Prostate gland (tissue), 2 donors: Measurements from ENCODE around the gene TNFAIP1.

Experiments
- CTCF ChIP-seq, 4 experiments: fragments of 200-600 bp in 2 of 4; fragments of 450-650 bp in 2 of 4; sonication (generic) in 2 of 4; IDR thresholded peaks; 1 replicate in 3 of 4; 2 replicates in 1 of 4; pipeline ENCODE4 v1.5.1; 2016 to 2019; ENCODE audit warnings: antibody characterized with exemption in 4 of 4, mild to moderate bottlenecking in 2 of 4, moderate library complexity in 2 of 4
- POLR2A ChIP-seq: fragments of 450-650 bp; IDR thresholded peaks from one replicate; pipeline ENCODE4 v1.6.1; 2016; ENCODE audit warnings: antibody characterized with exemption, mild to moderate bottlenecking
- POLR2AphosphoS5 ChIP-seq: sonication (generic); formaldehyde crosslinking; IDR thresholded peaks from one replicate; pipeline ENCODE4 v1.6.1; 2017; ENCODE audit warnings: antibody characterized with exemption

- TF ChIP-seq CTCF (IDR thresholded peaks at IDR 0.05) (no peak), POLR2AphosphoS5 (no peak), POLR2A (no peak)
These were observed 13.4 kb downstream of the TNFAIP1 start for GRCh38 chr17:28348979-28349378.
